ENCODE data around the gene GIPC2.
"Not testable (repeated sequence)": the region's sequence is repeated elsewhere in the genome, so short reads cannot be mapped to it uniquely, and the experiment has no call there.

The GIPC2 gene

DNA sequence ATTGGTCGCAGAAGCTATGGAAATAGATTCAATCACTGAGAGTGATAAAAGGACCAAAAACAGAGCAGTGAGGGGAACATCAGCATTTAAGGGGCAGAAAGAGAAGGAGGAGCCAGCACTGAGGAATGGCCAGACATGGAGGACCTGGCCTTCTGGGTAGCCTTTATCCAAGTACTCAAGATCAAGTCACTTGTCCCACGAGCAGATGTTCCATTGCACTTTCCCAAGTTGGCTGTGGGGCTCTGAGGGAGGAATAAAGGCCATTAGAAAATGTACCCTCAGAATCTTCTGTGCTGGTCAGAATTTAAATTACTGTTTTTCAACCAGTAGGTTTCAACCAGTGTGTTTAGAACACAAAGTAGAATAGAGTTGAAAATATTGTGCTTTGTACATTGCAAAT, 55.3 kb downstream of the GIPC2 start:
- no peak for DNase-seq

DNA sequence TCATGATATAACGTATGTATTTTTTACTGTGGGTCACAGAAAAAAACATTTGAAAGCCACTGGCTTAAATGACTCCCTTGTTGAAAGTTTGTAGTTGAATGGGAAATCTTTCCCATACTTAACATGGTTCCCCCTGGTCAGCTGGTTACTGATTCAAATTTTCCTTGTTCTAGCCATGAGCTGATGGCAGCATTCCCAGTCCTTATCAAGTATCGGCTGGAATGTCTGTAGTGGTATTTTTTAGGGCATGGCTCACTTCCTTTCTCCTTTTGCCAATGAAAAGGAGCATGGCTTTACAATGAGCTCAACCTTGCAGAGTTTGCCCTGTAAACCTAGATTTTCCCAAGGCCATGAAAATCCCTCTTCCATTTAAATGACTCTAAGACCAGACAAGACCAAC, 55.7 kb downstream of the GIPC2 start:
- DNase-seq: no peak

- DNase-seq: no peak
Observed at GRCh38 chr1:78102082-78102481, 56.3 kb downstream of the GIPC2 start.

GRCh38 chr1:78102916-78103315, 57.1 kb downstream of the GIPC2 start:
- DNase-seq: no peak

DNA sequence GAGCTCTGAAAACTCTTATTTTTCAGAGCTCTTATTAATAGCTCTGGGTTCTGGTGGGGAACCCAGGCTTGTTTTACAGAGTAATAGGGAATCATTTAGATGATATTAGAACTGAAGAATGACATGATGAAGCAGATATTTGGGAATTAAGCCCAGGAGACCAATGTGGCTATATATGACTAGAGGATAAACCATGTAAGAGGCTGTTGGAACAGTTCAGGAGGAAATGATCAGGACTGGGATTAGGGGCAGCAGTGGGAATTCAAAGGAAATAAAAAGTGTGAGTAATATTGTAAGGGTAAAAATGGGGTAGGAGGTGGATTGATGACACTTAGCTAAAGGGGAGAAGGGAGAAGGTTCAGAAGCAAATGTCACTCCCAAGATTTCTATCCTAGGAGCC, 58.6 kb downstream of the GIPC2 start:
- no peak for DNase-seq

DNA sequence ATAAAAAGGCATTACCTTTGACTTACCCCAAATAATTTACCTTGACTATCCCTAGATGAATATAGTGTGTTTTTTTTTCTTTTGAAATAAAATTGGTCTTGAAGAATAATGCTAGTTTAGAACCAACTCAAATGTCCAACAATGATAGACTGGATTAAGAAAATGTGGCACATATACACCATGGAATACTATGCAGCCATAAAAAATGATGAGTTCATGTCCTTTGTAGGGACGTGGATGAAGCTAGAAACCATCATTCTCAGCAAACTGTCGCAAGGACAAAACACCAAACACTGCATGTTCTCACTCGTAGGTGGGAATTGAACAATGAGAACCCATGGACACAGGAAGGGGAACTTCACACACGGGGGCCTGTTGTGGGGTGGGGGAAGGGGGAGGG, 63.9 kb downstream of the GIPC2 start:
- not testable (repeated sequence) for DNase-seq

DNA sequence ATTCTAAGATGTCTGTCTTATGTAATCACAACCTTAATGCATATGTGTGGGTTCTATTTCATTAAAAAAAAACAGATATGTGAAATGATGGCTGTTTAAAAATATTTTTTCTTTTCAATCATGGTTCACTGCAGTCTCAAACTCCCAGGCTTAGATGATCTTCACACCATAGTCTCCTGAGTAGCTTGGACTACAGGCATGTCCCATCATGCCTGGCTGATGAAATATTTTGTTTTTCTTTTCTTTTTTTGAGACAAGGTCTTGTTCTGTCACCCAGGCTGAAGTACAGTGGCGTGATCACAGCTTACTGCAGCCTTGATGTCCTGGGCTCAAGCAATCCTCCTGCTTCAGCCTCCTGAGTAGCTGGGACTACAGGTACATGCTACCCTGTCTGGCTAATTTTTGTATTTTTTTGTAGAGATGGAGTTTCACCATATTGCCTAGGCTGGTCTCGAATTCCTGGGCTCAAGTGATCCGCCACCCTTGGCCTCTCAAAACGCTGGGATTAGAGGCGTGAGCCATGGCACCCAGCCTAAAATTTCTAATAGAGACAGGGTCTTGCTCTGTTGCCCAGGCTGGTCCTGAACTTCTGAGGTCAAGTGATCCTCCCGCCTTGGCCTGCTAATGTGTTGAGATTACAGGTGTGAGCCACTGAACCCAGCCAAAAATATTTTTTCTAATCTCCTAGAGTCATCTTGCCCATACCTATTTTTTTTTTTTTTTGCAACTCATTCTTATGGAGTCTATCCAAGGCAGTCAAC, 67.6 kb downstream of the GIPC2 start:
- DNase-seq: no peak

DNA sequence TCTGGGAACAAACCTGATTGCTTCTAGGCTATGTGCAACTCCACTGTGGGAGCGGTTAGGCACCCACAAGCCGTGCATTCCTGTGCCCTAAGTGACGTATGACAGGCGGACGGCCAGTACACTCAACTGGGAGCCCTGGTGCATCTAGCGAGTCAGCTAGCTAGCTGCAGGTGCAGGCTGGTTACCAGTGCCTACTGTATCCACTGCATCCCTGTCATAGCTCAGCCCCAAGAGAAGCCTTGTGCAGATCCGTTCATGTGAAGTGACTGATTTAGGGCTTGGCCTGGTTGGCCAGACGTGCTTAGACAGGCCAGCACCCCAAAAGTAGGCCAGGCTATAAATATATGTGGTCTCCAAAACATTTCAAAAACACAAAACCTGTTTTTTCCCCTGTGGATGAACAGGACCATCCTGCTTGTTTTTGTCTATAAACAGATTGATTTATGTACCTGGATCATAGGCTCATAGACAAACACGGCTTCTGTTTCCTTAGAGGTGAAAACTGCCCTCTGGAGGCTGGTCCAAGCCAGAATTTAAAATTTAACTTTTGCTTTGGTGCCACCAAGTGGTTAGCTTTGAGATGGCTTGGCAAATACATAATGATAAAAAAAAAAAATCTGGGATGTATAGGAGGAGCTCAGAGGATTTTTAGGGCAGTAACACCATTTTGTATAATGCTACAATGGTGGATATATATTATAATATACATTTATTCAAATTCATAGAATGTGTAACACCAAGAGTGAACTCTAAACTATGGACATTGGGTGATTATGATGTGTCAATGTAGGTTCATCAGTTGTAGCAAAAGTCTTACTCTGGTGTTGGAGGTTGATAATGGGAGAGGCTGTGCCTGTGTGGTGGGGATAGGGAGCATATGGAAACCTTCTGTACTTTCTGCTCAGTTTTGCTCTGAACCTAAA, 68.5 kb downstream of the GIPC2 start:
- peak; percentile 63 for DNase-seq

DNA sequence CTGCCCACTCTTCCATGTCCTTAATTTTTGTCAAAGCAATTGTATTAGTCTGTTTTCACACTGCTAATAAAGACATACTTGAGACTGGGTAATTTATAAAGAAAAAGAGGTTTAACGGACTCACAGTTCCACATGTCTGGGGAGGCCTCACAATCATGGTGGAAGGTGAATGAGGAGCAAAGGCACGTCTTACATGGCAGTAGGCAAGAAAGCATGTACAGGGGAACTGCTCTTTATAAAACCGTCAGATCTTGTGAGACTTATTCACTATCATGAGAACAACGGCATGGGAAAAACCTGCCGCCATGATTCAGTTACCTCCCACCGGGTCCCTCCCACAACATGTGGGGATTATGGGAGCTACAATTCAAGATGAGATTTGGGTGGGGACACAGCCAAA, 74.7 kb downstream of the GIPC2 start:
- not testable (repeated sequence) for DNase-seq

DNA sequence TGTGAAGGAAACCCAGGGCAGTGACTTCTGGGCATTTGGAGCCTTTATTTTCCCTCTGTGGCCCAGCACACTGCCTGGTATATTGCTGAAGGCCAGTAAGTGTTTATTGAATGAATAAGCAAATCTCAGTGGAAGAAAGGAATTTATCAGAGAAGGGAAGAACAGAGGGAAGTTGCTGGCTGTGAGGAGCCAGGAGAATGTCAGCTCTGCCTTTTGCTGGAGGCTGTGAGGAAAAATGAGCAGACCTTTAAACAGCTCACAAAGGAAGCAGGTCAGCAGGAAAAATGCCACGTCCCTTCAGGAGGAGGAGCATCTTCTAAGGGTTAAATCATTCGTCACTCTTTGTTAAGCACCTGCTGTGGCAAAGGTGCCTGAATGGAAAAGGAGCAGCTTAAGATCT, 75.9 kb downstream of the GIPC2 start:
- no peak for DNase-seq

DNA sequence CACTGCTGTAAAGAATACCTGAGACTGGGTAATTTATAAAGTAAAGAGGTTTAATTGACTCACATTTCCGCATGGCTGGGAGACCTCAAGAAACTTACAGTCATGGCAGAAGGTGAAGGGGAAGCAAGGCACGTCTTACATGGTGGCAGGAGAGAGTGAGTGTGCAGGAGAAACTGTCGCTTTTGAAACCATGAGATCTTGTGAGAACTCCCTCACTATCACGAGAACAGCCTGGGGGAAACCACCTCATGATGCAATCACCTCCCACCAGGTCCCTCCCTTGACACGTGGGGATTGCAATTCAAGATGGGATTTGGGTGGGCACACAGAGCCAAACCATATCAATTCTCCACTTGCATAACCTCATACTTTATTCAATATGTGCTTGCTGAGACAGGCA, 76.6 kb downstream of the GIPC2 start:
- no peak for DNase-seq

DNA sequence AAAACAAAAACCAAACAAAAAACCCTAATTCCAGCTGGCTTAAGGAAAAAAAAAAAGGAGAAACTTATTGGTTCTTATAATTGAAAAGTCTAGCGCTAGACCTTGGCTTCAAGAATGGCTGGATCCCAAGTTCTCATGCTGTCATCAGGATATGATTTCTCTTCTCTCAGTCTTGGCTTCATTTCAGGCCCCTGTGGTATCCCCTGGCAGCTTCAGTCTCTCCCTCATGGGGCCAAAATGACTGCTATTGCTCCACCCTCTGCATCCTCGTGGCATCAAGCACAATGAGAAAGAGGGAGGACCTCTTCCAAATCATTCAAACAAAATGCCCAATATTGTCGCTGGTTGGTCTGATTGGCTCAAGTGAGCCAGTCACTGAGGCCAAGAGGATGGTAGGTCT, 80.7 kb downstream of the GIPC2 start:
- DNase-seq: no peak

GRCh38 chr1:78132174-78132947, 86.6 kb downstream of the GIPC2 start:
- DNase-seq: no peak

GRCh38 chr1:78132948-78133322, 87.2 kb downstream of the GIPC2 start:
- DNase-seq: no peak

GRCh38 chr1:78136680-78137079, 90.9 kb downstream of the GIPC2 start:
- DNase-seq: no peak

- no peak for DNase-seq
Observed at GRCh38 chr1:78141531-78142231, 95.9 kb downstream of the GIPC2 start.

GRCh38 chr1:78142736-78143135, 97.0 kb downstream of the GIPC2 start:
- DNase-seq: no peak

DNA sequence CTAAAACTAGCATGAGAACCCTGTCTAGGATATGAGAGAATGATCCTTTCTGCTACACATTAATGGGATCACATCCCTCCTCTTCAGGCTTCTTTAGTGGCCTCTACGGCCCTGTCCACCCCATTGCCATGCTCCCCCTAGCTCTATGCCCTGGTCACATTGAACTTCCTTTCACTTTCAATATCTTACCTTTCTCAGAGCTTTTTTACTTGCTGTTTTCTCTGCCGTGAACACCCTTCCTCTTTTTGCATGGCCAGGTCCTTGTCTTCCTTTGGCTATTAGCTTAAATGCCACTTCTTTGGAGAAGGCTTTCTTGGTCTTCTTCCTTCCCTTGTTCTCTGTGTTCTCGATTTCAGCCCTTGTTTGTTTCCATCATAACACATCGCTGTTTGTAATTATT, 97.4 kb downstream of the GIPC2 start:
- DNase-seq: no peak

DNA sequence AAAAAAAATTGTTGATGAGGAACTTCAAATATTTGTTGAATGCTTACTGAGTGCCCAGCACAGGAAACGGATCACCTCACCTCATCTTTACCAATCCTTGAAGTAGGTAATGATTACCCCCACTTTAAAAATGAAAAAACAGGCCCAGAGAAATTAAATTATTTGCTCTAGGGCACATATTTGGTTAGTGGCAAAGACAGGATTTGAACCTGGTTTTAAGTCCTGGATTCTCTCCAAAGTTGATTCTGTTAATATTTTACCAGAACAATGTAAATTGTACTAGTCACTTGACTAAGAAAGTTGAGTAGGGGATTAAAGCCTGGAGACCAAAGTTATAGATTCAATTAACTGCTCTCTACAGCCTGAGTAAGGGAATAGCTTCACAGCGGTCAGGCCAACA, 97.9 kb downstream of the GIPC2 start:
- DNase-seq: no peak

GRCh38 chr1:78145105-78145580, 99.4 kb downstream of the GIPC2 start:
- DNase-seq: peak; percentile 39

DNA sequence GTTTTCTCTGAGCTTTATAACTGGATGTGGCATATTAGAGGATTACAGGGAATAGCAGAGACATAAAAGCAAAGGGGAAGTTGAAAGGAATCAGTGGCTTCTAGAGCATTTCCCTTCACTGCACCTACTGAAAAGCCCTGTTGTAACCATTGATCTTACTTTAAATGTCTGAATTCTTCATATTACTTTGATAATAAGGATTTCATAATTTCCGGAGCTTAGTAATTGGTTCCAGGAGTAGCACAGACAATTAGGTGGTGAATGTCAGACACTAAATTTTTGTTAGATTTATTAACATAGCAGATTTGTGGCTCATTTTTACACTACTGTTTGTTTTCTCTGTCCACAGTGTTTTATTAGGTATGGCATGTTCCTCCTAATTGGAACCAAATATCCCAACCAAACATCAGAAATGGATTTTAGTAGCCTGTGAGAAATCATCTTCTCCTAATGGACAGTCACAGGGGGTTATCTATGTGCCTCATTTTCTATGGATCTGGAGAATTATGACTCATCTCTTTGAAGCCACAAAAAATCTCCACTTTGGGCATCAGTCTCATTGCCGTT, 100.5 kb downstream of the GIPC2 start:
- DNase-seq: no peak

- DNase-seq: no peak
Observed at GRCh38 chr1:78147031-78147430, 101.3 kb downstream of the GIPC2 start.

All from NCI-H510A (cell line).